AG09309 (cell line): Measurements from ENCODE around the gene DNAJB1.
A peak's percentile ranks its signal among the peaks of the same experiment; 100 is the strongest.
"Not testable (repeated sequence)": the region's sequence is repeated elsewhere in the genome, so short reads cannot be mapped to it uniquely, and the experiment has no call there.

ENCODE experiments used
- DNase-seq: peaks from one replicate; pipeline ENCODE4 v3.0.0-alpha.2; 2010; ENCODE audit warnings: low read depth
- H3K4me3 ChIP-seq: 2 replicates; pipeline ENCODE4 v1.5.1; 2011; ENCODE audit warnings: mild to moderate bottlenecking, low read depth, low read length, moderate library complexity; ENCODE audit not compliant: control insufficient read depth
- TF ChIP-seq, protein P1 (sequence below): IDR thresholded peaks from 2 replicates; pipeline ENCODE4 v1.5.1; 2011; ENCODE audit warnings: mild to moderate bottlenecking, low read depth, low read length, inconsistent platforms; ENCODE audit not compliant: insufficient read depth, control insufficient read depth; ENCODE audit errors: missing control alignments

The DNAJB1 gene

DNA sequence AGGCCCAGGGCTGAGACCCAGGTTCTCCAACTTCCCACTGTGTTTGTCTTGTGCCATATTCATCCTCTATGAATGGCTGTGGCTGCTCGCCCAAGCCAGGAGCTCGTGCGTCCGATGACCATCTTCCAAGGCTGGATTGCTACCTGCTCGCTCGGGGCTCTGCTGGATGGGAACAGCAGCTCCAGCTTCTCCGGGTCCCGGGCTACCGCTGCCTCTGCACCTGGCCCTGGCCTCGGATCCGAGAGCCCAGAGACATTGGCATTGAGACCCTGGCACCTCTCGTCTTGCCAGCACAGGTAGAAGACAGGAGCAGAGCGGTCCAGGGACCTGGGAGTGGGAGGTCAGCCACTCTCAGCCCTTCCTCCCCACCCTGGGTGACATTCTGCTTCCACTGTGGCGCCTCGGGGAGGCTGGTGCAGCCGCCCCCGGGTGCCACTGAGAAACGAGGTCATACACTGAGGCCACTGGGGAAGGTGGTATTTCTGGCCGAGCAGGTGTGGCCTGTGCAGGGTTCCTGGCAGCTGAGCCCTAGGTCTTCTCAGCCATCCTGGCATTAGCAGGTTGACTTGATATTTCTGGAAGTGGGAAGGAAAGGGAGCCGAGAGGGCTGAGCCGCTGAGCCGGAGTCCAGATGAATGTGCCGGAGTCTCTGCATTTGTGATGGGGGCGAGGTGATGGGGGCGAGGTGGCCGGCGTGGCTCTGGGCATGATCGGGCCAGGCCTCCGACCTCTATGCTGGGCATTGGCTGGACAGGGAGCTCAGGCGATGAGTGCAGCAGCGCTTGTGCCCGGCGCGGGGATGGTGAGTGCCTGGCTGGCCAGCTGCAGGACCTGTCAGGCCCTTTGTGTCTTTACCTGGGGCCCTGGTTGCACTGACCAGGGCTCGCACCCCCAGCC, 35.1 kb upstream of the DNAJB1 start:
- TF ChIP-seq, protein P1, sequence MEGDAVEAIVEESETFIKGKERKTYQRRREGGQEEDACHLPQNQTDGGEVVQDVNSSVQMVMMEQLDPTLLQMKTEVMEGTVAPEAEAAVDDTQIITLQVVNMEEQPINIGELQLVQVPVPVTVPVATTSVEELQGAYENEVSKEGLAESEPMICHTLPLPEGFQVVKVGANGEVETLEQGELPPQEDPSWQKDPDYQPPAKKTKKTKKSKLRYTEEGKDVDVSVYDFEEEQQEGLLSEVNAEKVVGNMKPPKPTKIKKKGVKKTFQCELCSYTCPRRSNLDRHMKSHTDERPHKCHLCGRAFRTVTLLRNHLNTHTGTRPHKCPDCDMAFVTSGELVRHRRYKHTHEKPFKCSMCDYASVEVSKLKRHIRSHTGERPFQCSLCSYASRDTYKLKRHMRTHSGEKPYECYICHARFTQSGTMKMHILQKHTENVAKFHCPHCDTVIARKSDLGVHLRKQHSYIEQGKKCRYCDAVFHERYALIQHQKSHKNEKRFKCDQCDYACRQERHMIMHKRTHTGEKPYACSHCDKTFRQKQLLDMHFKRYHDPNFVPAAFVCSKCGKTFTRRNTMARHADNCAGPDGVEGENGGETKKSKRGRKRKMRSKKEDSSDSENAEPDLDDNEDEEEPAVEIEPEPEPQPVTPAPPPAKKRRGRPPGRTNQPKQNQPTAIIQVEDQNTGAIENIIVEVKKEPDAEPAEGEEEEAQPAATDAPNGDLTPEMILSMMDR: no peak
- DNase-seq: no peak
- no peak overlapping the region for H3K4me3 ChIP-seq

DNA sequence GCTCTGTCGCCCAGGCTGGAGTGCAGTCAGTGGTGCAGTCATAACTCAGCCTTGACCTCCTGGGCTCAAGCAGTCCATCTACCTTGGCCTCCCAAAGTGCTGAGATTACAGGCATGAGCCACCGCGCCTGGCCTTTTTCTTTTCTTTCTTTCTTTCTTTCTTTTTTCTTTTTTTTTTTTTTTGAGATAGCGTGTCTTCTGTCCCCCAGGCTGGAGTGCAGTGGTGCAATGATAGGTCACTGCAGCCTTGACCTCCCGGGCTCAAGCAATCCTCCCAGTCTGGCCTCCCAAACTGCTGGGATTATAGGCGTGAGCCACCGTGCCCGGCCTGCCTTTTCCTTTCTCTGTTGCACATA, 33.8 kb upstream of the DNAJB1 start:
- H3K4me3 ChIP-seq: not testable (repeated sequence)

DNA sequence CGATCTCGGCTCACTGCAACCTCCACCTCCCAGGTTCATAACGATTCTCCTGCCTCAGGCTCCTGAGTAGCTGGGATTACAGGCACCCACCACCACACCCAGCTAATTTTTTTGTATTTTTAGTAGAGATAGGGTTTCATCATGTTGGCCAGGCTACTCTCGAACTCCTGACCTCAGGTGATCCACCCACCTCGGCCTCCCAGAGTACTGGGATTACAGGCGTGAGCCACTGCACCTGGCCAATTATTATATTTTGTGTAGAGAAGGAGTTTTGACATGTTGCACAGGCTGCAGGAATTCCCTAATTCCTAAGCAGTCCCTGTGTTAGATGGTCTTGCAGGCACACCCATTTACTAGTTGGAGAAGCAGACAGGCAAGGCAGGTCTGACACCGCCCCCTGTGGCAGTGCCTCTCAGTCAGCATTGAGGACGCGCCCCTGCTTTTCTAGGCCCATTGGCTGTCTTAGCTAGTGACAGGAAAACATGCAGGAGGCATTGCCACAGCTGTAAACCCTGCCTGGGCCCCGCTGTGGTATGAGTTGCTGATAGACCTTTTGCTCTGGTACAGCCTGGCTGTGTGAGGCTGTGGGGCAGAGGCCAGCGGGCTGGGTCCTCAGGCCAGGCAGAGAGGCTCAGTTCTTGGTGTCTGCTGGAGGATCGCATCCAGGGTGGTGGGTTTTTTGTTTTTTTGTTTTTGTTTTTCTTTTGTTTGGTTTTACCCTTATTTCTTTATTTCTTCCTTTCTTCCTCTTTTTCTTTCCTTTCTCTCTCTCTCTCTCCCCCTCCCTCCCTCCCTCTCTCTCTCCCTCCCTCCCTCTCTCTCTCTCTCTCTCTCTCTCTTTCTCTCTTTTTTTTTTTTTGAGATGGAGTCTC, 33.2 kb upstream of the DNAJB1 start:
- TF ChIP-seq, protein P1: peak; percentile 2
- not testable (repeated sequence) for H3K4me3 ChIP-seq, DNase-seq

More for the DNA sequence above, 33.8 kb upstream of the DNAJB1 start:
- DNase-seq: not testable (repeated sequence)

DNA sequence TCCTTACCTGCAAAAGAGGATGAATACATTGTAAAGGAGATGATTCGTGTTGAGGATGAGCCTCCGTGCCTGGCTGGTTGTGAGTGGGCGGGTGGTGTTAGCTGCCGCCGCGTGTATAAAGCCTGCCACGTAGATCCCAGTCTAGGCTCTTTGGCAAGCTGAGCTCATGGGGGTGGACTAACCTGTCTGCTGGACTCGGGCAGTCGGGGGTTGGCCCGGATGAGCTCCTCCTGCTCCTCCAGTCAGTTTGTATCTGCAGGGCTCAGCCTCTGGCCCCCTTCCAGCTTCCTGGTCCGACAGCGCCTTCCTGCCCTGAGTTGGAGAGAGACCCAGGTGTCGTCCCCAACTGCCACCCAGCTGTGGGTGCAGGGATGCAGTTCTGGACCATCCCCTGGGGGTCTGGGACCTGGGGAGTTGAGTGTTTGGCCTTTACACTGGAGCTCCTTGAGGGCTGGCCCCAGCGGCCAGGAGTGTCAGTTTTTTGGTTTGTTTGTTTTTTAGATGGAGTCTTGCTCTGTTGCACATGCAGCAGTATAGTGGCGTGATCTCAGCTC, 32.1 kb upstream of the DNAJB1 start:
- TF ChIP-seq, protein P1: no peak
- no peak overlapping the region for H3K4me3 ChIP-seq
- DNase-seq: no peak

DNA sequence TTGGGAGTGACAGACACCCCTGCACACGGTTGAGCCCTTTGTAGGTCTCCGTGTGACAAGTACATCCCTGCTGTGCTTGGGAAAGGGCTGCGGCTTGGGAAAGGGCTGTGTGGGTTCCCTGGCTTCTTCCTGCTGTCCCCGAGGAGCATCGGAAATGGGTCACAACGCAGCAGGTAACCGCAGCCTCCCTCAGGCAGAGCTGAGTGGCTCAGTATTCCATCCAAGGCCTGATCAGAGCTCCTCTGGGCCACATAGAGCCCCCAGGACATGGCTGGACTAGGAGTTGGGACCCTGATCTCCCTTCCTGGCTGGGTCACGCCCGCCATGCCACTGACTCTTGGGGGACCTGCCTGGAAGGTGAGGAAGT, 27.5 kb upstream of the DNAJB1 start:
- DNase-seq: no peak
- TF ChIP-seq, protein P1: no peak
- H3K4me3 ChIP-seq: no peak overlapping the region

DNA sequence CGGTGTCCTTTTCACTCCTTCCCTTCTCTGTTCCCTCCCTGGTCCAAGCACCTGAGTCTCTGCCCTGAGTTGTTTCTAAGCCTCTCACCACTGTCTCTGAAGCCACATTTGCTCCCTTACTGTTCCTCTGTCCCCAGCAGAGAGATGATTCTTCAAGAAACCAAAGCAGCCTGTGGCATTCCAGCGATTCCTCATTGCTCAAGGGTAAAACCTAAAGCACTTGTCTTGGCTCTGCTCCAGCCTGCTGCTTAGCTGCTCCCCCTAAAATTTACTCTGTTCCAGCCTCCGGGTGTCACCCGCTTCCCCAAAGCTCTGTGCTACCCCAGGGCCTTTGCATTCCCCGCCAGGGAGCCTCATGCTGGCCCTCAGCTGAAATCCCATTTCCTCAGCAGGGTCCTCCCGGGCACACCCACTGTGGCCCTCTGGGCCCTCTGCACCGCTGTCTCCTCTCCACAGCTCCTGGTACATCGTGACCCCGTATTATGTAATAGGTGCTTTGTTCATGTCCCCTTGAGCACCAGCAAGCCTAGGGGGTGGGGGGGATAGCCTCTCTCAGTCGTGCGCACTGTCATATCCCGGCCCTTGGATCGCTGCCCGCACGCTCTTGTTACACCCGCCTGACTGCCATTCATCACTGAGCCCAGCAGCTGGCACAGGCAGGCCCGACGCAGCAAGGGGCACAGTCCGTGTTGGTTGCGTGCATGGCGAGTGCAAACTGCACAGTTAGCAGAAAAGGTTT, 26.9 kb upstream of the DNAJB1 start:
- no peak overlapping the region for H3K4me3 ChIP-seq
- no peak for DNase-seq
- TF ChIP-seq, protein P1: no peak
